ENCODE measurements around the gene DLGAP3.

The DLGAP3 gene

GRCh38 chr1:34896612-34897011 is 32.8 kb downstream of the DLGAP3 start:
- Histone ChIP-seq H3K27me3 (no peaks in the 10 kb centered on the region), H3K4me3 (ENCODE audit: low read depth, low read length) (no peak overlapping the region), H3K4me1 (no peaks in the 10 kb centered on the region), H3K36me3 (no peaks in the 10 kb centered on the region), H3K9me3 (no peaks in the 10 kb centered on the region)
- TF ChIP-seq, protein P1, sequence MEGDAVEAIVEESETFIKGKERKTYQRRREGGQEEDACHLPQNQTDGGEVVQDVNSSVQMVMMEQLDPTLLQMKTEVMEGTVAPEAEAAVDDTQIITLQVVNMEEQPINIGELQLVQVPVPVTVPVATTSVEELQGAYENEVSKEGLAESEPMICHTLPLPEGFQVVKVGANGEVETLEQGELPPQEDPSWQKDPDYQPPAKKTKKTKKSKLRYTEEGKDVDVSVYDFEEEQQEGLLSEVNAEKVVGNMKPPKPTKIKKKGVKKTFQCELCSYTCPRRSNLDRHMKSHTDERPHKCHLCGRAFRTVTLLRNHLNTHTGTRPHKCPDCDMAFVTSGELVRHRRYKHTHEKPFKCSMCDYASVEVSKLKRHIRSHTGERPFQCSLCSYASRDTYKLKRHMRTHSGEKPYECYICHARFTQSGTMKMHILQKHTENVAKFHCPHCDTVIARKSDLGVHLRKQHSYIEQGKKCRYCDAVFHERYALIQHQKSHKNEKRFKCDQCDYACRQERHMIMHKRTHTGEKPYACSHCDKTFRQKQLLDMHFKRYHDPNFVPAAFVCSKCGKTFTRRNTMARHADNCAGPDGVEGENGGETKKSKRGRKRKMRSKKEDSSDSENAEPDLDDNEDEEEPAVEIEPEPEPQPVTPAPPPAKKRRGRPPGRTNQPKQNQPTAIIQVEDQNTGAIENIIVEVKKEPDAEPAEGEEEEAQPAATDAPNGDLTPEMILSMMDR (IDR thresholded peaks at IDR 0.05; ENCODE audit: low read depth, low read length): no peak
- DNase-seq: no peak

GRCh38 chr1:34889705-34890104 is 39.7 kb downstream of the DLGAP3 start:
- no peaks in the 10 kb centered on the region for H3K36me3 ChIP-seq
- TF ChIP-seq, protein P1 (IDR thresholded peaks at IDR 0.05; ENCODE audit: low read depth, low read length): no peak
- H3K27me3 ChIP-seq: no peaks in the 10 kb centered on the region
- H3K4me3 ChIP-seq (ENCODE audit: low read depth, low read length): no peak overlapping the region
- H3K9me3 ChIP-seq: no peaks in the 10 kb centered on the region
- no peak for DNase-seq
- no peaks in the 10 kb centered on the region for H3K4me1 ChIP-seq

DNA sequence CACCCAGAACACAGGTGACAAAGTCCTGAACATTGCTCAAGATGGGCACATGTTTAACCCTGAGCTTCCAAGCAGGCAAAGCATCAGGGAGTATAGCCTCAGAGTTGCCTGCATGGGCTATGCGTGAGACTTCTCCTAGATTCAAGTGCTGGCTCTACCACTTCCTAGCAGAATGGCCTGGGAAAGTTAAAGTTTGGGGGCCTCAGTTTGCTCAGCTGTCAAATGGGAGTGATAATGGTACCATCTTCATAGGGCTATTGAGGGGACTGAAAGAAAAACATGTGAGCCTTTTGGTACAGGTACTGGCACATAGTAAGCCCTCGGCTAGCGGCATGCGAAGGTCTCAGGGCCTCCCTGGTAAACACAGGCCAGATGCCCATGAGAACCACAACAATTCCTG is 41.9 kb downstream of the DLGAP3 start:
- no peak overlapping the region for H3K4me3 ChIP-seq (ENCODE audit: low read depth, low read length)
- no peaks in the 10 kb centered on the region for H3K27me3 ChIP-seq
- H3K9me3 ChIP-seq: no peaks in the 10 kb centered on the region
- TF ChIP-seq, protein P1 (IDR thresholded peaks at IDR 0.05; ENCODE audit: low read depth, low read length): no peak
- no peaks in the 10 kb centered on the region for H3K36me3 ChIP-seq
- no peak for DNase-seq
- H3K4me1 ChIP-seq: no peaks in the 10 kb centered on the region

DNA sequence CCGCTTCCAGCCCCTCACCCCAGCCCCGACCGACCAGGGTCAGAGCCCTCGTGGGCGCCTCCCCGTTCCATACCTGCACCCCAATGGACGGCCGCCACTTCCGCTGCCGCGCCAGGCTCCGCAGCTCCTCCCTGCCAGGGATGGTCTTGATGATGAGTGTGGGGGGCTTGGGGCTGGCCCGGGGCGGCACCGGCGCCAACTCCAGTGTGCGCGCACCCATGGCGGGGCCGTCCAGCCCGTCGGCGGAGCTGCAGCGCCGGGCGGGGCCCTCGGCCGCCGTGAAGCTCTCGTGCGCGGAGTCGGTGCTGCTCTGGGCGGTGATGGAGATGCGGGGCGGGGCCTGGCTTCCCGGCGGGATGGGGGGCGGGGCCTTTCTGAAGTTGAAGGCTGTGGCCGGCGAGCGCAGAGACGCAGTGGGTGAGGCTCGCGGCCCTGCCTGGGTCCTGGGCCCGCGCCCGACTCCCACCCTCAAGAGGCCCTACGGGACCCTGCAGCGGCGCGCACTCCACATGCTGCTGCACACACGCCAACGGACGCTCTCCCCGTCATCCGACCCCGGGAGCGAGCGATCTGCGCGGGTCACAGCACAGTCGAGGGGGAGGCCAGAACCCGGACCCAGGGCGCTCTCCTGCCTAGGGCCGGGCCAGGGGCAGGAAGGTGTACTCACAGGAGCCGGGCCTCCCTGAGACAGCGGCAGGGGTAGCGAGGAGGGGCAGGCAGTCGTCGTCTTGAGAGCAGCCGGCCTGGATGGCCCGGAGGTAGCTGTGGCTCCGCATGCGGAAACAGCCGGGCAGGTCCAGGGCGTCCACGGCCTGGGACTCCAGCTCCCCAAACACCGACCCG is 43.8 kb downstream of the DLGAP3 start:
- DNase-seq: no peak
- Histone ChIP-seq H3K4me1 (no peaks in the 10 kb centered on the region), H3K4me3 (ENCODE audit: low read depth, low read length) (no peak overlapping the region), H3K27me3 (no peaks in the 10 kb centered on the region), H3K9me3 (no peaks in the 10 kb centered on the region), H3K36me3 (no peaks in the 10 kb centered on the region)
- TF ChIP-seq, protein P1 (IDR thresholded peaks at IDR 0.05; ENCODE audit: low read depth, low read length): no peak

- no peak overlapping the region for H3K4me3 ChIP-seq (ENCODE audit: low read depth, low read length)
- TF ChIP-seq, protein P1 (IDR thresholded peaks at IDR 0.05; ENCODE audit: low read depth, low read length): no peak
- no peak for DNase-seq
- H3K27me3 ChIP-seq: no peaks in the 10 kb centered on the region
- H3K9me3 ChIP-seq: no peaks in the 10 kb centered on the region
- H3K4me1 ChIP-seq: no peaks in the 10 kb centered on the region
- no peaks in the 10 kb centered on the region for H3K36me3 ChIP-seq
These were observed 44.5 kb downstream of the DLGAP3 start for GRCh38 chr1:34884961-34885360.

- Histone ChIP-seq H3K4me1 (no peaks in the 10 kb centered on the region), H3K27me3 (no peaks in the 10 kb centered on the region), H3K36me3 (no peaks in the 10 kb centered on the region), H3K9me3 (no peaks in the 10 kb centered on the region), H3K4me3 (ENCODE audit: low read depth, low read length) (no peak overlapping the region)
- TF ChIP-seq, protein P1 (IDR thresholded peaks at IDR 0.05; ENCODE audit: low read depth, low read length): no peak
- DNase-seq: no peak
These were observed 44.9 kb downstream of the DLGAP3 start for GRCh38 chr1:34884536-34884935.

All from BE2C (cell line).